ENCODE results near the gene SFXN4.

The SFXN4 gene

GRCh38 chr10:119165171-119166117 is at the start of gene SFXN4:
Gene SFXN4 (minus strand): TSS chr10:119165714. CDS start chr10:119165647, 67 bp downstream.
- Histone ChIP-seq H3K4me3 (ENCODE audit: low read depth, low read length) (peak within 1 kb of the TSS; percentile 86), H3K36me3 (ENCODE audit: control insufficient read depth, insufficient read depth, low read length) (peaks cover 33% of the 10 kb centered on the region), H3K9ac (ENCODE audit: low read depth, low read length) (peak within 1 kb of the TSS; percentile 81), H3K27me3 (ENCODE audit: control insufficient read depth, insufficient read depth, low read length) (no peaks in the 10 kb centered on the region; the same call in 1 of the 2 replicates), H3K4me1 (ENCODE audit: control insufficient read depth, insufficient read depth, low read length) (peaks cover 8% of the 10 kb centered on the region), H3K9me3 (ENCODE audit: control insufficient read depth, insufficient read depth, low read length) (no peaks in the 10 kb centered on the region), H3K27ac (ENCODE audit: low read depth, low read length) (peak within 1 kb of the TSS; percentile 59)

- no peak overlapping the region for H3K9ac ChIP-seq (ENCODE audit: low read depth, low read length)
- no peaks in the 10 kb centered on the region for H3K36me3 ChIP-seq (ENCODE audit: control insufficient read depth, insufficient read depth, low read length)
- H3K9me3 ChIP-seq (ENCODE audit: control insufficient read depth, insufficient read depth, low read length) = no peaks in the 10 kb centered on the region
- H3K27ac ChIP-seq (ENCODE audit: low read depth, low read length) = no peak overlapping the region
- peaks cover 28% of the 10 kb centered on the region for H3K4me1 ChIP-seq (ENCODE audit: control insufficient read depth, insufficient read depth, low read length)
- peaks cover 18% of the 10 kb centered on the region for H3K27me3 ChIP-seq (ENCODE audit: control insufficient read depth, insufficient read depth, low read length)
- no peak overlapping the region for H3K4me3 ChIP-seq (ENCODE audit: low read depth, low read length)
Observed at GRCh38 chr10:119211625-119212441, 46.3 kb upstream of the SFXN4 start.

- no peak overlapping the region for H3K4me3 ChIP-seq (ENCODE audit: low read depth, low read length)
- H3K36me3 ChIP-seq (ENCODE audit: control insufficient read depth, insufficient read depth, low read length) = no peaks in the 10 kb centered on the region
- H3K27me3 ChIP-seq (ENCODE audit: control insufficient read depth, insufficient read depth, low read length) = peaks cover 18% of the 10 kb centered on the region
- peaks cover 28% of the 10 kb centered on the region for H3K4me1 ChIP-seq (ENCODE audit: control insufficient read depth, insufficient read depth, low read length)
- no peaks in the 10 kb centered on the region for H3K9me3 ChIP-seq (ENCODE audit: control insufficient read depth, insufficient read depth, low read length)
- no peak overlapping the region for H3K27ac ChIP-seq (ENCODE audit: low read depth, low read length)
- no peak overlapping the region for H3K9ac ChIP-seq (ENCODE audit: low read depth, low read length)
Observed at GRCh38 chr10:119211176-119211575, 45.7 kb upstream of the SFXN4 start.

GRCh38 chr10:119210633-119211032 is 45.1 kb upstream of the SFXN4 start:
- no peaks in the 10 kb centered on the region for H3K36me3 ChIP-seq (ENCODE audit: control insufficient read depth, insufficient read depth, low read length)
- no peak overlapping the region for H3K4me3 ChIP-seq (ENCODE audit: low read depth, low read length)
- H3K9ac ChIP-seq (ENCODE audit: low read depth, low read length) = no peak overlapping the region
- peaks cover 18% of the 10 kb centered on the region for H3K27me3 ChIP-seq (ENCODE audit: control insufficient read depth, insufficient read depth, low read length)
- H3K9me3 ChIP-seq (ENCODE audit: control insufficient read depth, insufficient read depth, low read length) = no peaks in the 10 kb centered on the region
- peaks cover 28% of the 10 kb centered on the region for H3K4me1 ChIP-seq (ENCODE audit: control insufficient read depth, insufficient read depth, low read length)
- no peak overlapping the region for H3K27ac ChIP-seq (ENCODE audit: low read depth, low read length)

GRCh38 chr10:119209736-119210355 is 44.3 kb upstream of the SFXN4 start:
- peaks cover 18% of the 10 kb centered on the region for H3K27me3 ChIP-seq (ENCODE audit: control insufficient read depth, insufficient read depth, low read length)
- H3K27ac ChIP-seq (ENCODE audit: low read depth, low read length) = no peak overlapping the region
- H3K4me1 ChIP-seq (ENCODE audit: control insufficient read depth, insufficient read depth, low read length) = peaks cover 28% of the 10 kb centered on the region
- no peak overlapping the region; the same call in 1 of the 2 replicates for H3K4me3 ChIP-seq (ENCODE audit: low read depth, low read length)
- H3K9ac ChIP-seq (ENCODE audit: low read depth, low read length) = no peak overlapping the region
- no peaks in the 10 kb centered on the region for H3K9me3 ChIP-seq (ENCODE audit: control insufficient read depth, insufficient read depth, low read length)
- H3K36me3 ChIP-seq (ENCODE audit: control insufficient read depth, insufficient read depth, low read length) = no peaks in the 10 kb centered on the region

GRCh38 chr10:119209035-119209735 is 43.7 kb upstream of the SFXN4 start:
- Histone ChIP-seq H3K27ac (ENCODE audit: low read depth, low read length) (no peak overlapping the region), H3K9ac (ENCODE audit: low read depth, low read length) (no peak overlapping the region), H3K4me1 (ENCODE audit: control insufficient read depth, insufficient read depth, low read length) (peaks cover 28% of the 10 kb centered on the region)

GRCh38 chr10:119208553-119208940 is 43.0 kb upstream of the SFXN4 start:
- Histone ChIP-seq H3K4me3 (ENCODE audit: low read depth, low read length) (peak overlapping the region; percentile 73), H3K4me1 (ENCODE audit: control insufficient read depth, insufficient read depth, low read length) (peaks cover 28% of the 10 kb centered on the region), H3K27ac (ENCODE audit: low read depth, low read length) (no peak overlapping the region), H3K27me3 (ENCODE audit: control insufficient read depth, insufficient read depth, low read length) (peaks cover 18% of the 10 kb centered on the region), H3K9me3 (ENCODE audit: control insufficient read depth, insufficient read depth, low read length) (no peaks in the 10 kb centered on the region), H3K9ac (ENCODE audit: low read depth, low read length) (no peak overlapping the region), H3K36me3 (ENCODE audit: control insufficient read depth, insufficient read depth, low read length) (no peaks in the 10 kb centered on the region)

More at GRCh38 chr10:119209035-119209735, 43.7 kb upstream of the SFXN4 start:
- H3K9me3 ChIP-seq (ENCODE audit: control insufficient read depth, insufficient read depth, low read length) = no peaks in the 10 kb centered on the region
- peaks cover 18% of the 10 kb centered on the region for H3K27me3 ChIP-seq (ENCODE audit: control insufficient read depth, insufficient read depth, low read length)
- no peak overlapping the region; the same call in 1 of the 2 replicates for H3K4me3 ChIP-seq (ENCODE audit: low read depth, low read length)
- H3K36me3 ChIP-seq (ENCODE audit: control insufficient read depth, insufficient read depth, low read length) = no peaks in the 10 kb centered on the region

- no peaks in the 10 kb centered on the region for H3K36me3 ChIP-seq (ENCODE audit: control insufficient read depth, insufficient read depth, low read length)
- H3K27ac ChIP-seq (ENCODE audit: low read depth, low read length) = no peak overlapping the region
- H3K9ac ChIP-seq (ENCODE audit: low read depth, low read length) = no peak overlapping the region
- peaks cover 18% of the 10 kb centered on the region for H3K27me3 ChIP-seq (ENCODE audit: control insufficient read depth, insufficient read depth, low read length)
- H3K4me3 ChIP-seq (ENCODE audit: low read depth, low read length) = peak overlapping the region; percentile 73
- peaks cover 28% of the 10 kb centered on the region for H3K4me1 ChIP-seq (ENCODE audit: control insufficient read depth, insufficient read depth, low read length)
- H3K9me3 ChIP-seq (ENCODE audit: control insufficient read depth, insufficient read depth, low read length) = no peaks in the 10 kb centered on the region
Observed at GRCh38 chr10:119207713-119208552, 42.4 kb upstream of the SFXN4 start.

- Histone ChIP-seq H3K27ac (ENCODE audit: low read depth, low read length) (peak within 1 kb of the TSS; percentile 77), H3K36me3 (ENCODE audit: control insufficient read depth, insufficient read depth, low read length) (no peaks in the 10 kb centered on the region), H3K9ac (ENCODE audit: low read depth, low read length) (peak within 1 kb of the TSS; percentile 65; the same call in 1 of the 2 replicates), H3K4me1 (ENCODE audit: control insufficient read depth, insufficient read depth, low read length) (peaks cover 26% of the 10 kb centered on the region), H3K4me3 (ENCODE audit: low read depth, low read length) (peak within 1 kb of the TSS; percentile 73), H3K27me3 (ENCODE audit: control insufficient read depth, insufficient read depth, low read length) (peaks cover 18% of the 10 kb centered on the region), H3K9me3 (ENCODE audit: control insufficient read depth, insufficient read depth, low read length) (no peaks in the 10 kb centered on the region)
Observed at GRCh38 chr10:119207366-119207666, 41.8 kb upstream of the SFXN4 start, which contains the start of gene GRK5. Gene GRK5 (plus strand): TSS chr10:119207571. CDS start chr10:119207918, 347 bp downstream.

All from HUES48 (cell line).